ENCODE data around the gene GRIK3.

GRIK3 gene

DNA sequence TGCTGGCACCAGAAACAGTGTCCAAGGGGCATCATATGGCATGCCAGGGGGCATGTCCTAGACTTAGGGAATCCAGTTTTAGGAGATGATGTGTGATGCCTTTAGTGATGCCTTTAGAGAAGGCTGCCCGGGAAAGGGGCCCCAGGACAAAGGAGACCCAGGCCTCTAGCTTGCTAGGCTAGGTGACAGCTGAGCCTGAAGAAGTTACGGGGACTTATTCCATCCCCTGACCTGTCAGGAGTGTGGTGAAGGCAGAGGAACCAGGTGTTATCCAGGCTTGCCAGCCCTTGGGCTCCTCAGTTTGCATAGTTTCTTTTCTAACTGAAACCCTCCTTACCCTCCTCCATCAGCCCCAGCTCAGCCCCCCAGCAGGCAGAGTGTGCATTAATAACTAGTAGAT is 281.9 kb downstream of the GRIK3 start:
- no peak for DNase-seq

- DNase-seq, result no peak
These were observed 282.8 kb downstream of the GRIK3 start for GRCh38 chr1:36751525-36751924.

- no peak for DNase-seq
These were observed 285.8 kb downstream of the GRIK3 start for GRCh38 chr1:36748466-36748865.

Data from activated T-cell treated with anti-CD3 and anti-CD28 coated beads for 4 hours (primary cell).